Stimulated activated CD4-positive, alpha-beta T cell treated with anti-CD3 and anti-CD28 coated beads, Interleukin-12 subunit alpha, Interleukin-12 subunit beta, amount 100 ng/mL, for 48 hours (primary cell): ENCODE data around the gene SYTL2.
"Not testable (repeated sequence)": the region's sequence is repeated elsewhere in the genome, so short reads cannot be mapped to it uniquely, and the experiment has no call there.

ENCODE experiments used
- DNase-seq, 3 donors: peaks; one replicate each; pipeline ENCODE4 v3.0.0-alpha.2; 2020; ENCODE audit warnings: low read depth in 2 of 3, low spot score in 1 of 3

The SYTL2 gene, protein sequence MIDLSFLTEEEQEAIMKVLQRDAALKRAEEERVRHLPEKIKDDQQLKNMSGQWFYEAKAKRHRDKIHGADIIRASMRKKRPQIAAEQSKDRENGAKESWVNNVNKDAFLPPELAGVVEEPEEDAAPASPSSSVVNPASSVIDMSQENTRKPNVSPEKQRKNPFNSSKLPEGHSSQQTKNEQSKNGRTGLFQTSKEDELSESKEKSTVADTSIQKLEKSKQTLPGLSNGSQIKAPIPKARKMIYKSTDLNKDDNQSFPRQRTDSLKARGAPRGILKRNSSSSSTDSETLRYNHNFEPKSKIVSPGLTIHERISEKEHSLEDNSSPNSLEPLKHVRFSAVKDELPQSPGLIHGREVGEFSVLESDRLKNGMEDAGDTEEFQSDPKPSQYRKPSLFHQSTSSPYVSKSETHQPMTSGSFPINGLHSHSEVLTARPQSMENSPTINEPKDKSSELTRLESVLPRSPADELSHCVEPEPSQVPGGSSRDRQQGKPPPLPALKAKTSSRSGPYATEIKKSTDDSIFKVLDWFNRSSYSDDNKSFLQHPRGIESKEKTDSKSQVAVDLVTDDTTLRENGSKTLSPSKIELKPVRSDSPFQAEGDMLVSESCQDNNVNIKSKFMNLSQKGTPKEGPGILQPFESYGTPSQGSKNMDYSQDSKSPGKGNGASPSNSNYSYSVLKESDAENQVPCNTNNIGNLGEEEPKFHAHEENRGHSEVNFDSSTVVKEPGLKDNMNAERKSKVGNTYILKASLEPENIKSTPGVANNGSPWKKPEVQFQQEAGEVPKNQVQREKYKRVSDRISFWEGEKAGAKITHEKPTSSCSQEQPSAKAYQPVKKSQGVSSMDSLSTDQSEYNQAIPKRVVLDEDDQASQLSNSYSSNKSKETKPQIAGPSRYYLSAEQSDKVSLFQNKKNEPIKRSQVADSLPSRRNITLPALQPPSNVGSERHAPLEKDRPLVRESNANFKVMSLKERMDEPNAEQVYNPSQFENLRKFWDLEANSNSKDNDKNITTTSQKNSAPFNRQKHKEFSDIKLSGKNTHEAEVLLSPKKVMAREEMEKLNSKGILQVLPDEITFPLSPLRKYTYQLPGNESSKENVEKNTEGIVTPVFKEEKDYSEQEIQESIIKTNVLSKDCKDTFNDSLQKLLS (N-terminal part only)

DNA sequence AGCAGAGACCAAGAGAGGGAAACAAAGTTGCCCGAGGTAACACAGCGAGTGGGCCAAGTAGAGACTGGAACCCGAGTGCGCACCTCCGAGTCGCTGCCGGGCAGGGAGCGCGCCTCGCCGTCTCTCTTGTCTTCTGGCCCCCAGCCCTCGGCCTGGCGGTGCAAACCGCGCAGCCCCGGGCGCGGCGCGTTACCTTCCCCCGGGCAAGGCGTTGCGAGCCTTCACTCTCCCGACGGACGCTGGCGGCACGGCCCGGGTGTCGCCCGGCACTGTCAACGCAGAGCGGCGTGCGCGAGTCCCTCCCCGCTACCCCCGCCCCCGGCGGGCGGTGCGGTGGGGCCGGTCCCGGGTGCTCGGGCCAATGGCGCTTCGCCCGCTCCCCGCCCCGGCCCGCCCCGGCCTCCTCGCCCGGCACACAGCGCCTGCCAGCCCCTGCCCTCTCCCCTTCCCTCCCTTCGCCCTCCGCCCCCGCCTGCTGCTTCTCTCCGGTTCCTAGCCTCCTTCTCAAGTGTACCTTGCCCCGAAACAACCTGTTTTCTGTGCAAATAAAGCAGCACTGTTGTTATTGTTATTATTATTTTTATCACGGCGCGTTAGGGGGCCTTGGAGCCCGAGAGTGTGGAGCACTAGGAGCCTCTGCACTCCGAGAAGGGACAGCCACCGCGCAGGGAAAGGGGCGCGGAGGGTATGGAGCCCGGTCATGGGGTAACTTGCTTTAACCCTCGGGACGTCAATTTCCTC lies at the start of gene SYTL2:
SYTL2 (minus strand) TSS at position 271 of the 741 bp plus-strand sequence. CDS start 53,416 bp downstream, outside the sequence.
- peak; percentile 44 to 74 (median 49) for DNase-seq

DNA sequence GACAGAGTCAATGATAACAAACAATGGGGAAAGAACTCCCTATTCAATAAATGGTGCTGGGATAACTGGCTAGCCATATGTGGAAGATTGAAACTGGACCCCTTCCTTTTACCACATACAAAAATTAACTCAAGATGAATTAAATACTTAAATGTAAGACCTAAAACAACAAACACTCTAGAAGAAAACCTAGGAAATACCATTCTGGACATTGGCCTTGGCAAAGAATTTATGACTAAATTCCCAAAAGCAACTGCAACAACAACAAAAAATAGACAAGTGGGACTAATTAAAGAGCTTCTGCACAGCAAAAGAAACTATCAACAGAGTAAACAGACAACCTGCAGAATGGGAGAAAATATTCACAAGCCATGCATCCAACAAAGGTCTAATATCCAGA lies 48.6 kb upstream of the SYTL2 start:
- DNase-seq: not testable (repeated sequence)

DNA sequence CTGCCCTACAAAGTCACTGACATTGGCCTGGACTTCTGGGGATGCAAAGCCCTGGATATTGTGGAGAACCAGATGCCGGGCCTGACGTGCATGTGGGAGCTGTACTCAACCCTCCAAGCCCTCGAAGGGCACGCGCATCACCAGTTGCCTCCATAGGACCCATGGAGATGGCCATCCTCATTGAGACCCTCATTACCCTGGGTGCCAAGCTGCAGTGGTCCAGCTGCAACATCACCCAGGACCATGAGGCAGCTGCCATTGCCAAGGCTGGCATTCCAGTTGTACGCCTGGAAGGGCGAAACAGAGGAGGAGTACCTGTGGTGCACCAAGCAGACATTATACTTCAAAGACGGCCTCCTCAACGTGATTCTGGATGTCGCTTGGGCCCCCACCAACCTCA lies 46.2 kb upstream of the SYTL2 start:
- no peak for DNase-seq

DNA sequence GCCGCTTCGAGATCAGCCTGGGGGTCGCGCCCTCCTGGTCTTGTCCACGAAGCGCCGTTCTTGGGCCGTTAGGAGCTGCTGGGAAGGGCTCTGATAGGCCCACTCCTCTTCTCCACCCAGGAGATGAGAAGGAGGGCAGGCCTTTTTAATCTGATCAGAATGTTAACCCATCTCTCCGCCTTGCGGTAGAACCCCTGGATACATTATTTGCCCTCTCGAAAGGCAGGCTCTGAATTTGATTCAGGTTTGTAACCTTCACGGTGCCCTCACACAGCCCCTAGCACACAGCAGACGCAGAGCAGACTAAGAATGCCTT lies 44.4 kb upstream of the SYTL2 start, which contains the start of gene CCDC83:
CCDC83 (plus strand) TSS at position 43 of the 316 bp plus-strand sequence. CDS start 9,741 bp downstream, outside the sequence.
- no peak for DNase-seq

DNA sequence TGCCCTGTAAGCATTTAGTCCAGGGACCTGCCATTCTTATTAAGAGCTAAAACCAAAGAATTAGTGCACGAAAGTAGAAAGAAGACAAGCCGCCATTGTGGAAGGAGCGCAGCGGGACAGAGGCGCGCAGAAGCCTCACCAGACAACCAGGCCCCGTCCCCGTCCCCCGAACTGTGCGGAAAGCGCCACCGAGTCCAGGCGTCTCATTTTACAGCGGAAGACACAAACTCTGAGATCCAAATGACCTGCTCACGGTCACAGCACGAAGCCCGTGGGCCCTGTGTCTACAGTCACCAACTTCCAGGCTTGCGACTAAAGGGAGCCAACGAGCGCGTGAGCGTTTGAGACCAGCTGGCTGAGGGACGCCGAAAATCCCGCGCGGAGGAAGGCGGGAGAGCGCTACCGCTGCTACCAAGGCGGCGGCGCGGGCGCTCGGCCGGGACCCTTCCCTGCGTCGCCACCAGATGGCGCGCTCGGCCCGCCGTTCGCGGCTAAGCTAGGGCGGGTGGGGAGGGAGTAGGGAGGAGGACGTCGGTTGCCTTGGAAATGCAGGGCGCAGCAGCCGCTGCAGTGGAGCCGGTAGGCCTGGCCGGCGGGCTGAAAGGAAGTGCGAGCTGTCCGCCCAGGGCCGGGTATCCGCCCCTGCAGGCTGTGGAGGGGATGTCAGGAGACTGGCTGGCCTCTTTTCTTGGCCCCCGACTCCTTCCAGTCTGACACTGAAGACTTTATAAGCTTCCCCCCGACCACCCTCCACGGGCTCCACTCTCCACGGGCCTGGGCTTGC lies 43.8 kb upstream of the SYTL2 start:
- DNase-seq: peak; percentile 85 to 92 (median 88)

DNA sequence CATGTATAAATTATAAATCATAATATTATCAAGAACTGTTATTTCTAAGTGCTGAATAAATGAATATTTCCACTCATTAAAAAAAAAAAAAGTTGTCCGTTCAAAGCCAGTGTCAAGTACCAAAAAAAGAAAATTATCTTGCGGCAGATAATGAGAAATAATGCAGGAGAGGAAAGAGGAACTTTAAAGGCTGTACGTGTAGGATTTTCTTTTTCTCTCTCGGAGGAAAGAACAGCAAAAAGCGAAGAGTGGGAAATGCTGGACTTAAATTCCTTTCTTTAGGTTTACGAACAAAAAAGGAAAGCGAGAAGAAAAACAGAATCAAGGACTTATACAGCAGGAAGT lies 43.2 kb upstream of the SYTL2 start:
- no peak for DNase-seq

DNA sequence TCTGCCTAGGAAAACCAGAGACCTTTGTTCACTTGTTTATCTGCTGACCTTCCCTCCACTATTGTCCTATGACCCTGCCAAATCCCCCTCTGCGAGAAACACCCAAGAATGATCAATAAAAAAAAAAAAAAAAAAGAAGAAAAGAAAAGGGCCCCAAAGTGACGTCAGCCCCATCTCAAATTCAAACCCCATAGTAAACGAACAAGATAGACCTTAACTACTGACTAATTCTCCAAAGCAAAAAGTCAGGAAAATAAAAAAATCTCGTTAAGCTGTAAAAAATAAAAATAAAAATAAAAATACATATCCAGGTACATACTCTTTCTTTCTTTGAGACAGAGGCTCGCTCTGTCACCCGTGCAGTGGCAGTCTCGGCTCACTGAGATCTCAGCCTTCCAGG lies 42.6 kb upstream of the SYTL2 start:
- DNase-seq: not testable (repeated sequence)

DNA sequence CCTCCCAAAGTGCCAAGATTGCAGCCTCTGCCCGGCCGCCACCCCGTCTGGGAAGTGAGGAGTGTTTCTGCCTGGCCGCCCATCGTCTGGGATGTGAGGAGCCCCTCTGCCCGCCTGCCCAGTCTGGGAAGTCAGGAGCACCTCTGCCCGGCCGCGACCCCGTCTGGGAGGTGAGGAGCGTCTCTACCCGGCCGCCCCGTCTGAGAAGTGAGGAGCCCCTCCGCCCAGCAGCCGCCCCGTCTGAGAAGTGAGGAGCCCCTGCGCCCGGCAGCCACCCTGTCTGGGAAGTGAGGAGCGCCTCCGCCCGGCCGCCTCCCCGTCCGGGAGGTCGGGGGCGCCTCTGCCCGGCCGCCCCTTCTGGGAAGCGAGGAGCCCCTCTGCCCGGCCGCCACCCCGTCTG lies 41.8 kb upstream of the SYTL2 start:
- not testable (repeated sequence) for DNase-seq

DNA sequence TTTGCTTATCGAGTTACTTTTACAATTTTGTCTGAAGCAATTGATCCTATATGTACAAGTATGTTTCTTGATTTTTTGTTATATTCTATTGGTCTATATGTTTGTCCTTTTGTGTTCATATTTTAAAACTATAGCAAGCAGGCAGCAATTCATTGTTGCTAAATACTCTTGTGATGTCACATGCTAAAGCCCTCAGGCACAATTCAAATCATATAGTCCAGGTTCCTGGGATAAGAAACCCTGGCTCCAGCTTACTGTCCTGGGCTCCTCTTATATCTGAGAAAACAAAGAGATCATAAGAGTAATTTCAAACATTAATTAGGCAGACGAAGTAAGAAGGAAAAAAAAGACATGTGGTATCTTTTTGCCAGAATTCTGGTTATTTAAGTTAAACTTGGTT lies 37.6 kb upstream of the SYTL2 start:
- no peak for DNase-seq

DNA sequence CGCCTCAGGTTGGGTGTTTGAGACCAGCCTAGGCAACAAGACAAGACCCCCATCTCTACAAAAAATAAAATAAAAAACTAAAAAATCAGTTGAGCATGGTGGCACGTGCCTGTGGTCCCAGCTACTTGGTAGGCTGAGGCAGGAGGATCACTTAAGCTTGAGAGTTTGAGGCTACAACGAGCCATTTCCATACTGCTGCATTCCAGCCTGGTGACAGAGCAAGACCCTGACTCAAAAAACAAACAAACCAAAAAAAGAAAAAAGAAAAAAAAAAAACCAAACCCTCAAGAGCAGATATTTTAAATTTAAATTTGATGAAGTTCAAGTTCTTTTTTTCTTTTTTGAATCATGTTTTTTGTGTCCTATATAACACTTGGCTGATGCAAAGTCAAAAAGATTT lies 37.1 kb upstream of the SYTL2 start:
- no peak for DNase-seq

DNA sequence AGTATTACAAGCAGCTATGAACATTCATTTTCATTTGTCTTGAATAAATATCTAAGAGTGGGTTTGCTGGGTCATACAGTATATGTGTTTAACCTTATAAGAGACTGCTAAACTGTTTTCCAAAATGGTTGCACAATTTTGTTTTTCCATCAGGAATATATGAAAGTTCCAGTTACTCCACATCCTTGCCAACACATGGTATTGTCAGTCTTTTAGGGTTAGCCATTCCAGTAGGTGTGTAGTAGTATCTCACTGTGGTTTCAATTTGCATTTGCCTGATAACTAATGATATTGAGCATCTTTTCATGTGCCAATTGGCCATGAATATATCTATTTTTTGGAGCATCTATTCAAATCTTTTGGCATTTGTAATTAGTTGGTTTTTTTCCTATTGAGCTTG lies 36.5 kb upstream of the SYTL2 start:
- no peak for DNase-seq

DNA sequence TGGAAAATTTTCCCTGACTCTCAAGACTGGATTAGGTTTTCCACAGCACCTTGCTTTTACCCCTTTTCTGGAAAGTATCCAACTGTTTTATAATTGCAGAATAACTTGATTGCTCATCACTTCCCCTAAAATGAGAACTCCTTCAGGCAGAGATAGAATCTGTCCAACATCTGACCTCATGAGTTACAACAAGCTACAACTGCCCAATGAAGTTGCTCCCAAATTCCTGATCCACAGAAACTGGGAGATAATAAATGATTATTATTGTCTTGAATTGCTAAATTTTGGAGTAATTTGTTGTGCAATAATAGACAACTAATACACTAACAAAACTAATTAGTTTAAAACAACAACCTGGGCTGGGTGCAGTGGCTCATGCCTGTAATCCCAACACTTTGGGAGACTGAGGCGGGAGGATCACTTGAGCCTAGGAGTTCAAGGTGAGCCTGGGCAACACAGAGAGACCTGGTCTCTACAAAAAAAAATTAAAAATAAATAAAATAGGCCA lies 34.2 kb upstream of the SYTL2 start:
- DNase-seq: no peak

DNA sequence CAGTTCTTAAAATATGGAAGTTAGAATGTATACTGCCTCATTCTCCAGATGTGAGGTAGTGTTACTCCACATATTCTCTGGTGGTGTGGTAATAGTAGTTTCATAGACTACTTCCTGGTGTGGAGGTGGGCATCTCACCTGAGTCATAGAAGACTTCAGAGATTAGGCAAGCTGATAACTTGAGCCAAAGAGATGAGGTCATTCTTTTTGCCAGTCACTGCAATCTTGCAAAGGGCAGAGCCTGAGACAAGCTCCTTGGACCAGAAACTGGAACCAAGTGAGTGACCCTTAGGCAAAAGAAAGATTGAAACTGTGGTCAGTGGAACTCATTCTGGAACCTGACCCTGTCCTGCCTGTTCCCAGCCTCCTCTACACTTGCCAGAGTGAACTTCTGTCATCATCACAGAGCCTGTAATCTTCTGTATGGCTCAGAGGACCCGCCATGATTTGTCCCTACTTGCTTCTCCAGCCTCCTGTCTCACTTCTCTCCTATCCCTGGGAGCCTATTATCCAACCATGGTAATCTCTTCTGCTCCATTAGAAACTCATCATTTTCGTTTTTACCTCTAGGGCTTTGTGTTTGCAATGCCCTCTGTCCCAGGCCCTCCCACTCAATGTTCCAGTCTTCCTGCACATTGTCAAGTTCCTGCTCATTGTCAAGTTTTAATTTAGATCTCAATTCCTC lies 33.6 kb upstream of the SYTL2 start:
- no peak for DNase-seq

DNA sequence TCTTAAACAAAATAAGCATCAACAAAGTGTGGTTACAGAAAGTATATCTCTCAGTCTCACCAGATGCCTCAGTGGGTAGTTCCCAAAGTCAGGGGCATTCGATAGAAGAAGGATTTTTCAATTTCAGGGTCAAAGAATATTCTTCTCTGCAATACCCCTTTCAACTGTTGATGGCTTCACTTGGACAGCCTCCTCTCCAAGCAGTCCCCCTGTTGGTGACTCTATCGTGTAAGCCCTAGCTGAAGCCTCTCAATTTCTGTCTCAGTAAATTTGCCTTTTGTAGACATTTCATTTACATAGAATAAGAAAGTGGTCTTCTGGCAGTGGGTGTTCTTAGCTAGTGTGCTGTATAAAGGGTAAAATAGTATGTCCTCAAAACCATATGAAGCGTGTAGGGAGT lies 33.0 kb upstream of the SYTL2 start:
- DNase-seq: no peak

DNA sequence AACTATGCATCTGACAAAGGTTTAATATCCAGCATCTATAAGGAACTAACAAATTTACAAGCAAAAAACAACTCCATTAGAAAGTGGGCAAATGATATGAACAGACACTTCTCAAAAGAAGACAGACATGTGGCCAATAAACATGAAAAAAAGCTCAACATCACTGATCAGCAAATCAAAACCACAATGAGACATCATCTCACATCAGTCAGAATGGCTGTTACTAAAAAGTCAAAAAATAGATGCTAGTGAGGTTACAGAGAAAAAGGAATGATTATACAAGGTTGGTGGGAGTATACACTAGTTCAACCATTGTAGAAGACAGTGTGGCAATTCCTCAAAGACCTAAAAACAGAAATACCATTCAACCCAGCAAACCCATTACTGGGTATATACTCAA lies 30.0 kb upstream of the SYTL2 start:
- not testable (repeated sequence) for DNase-seq

DNA sequence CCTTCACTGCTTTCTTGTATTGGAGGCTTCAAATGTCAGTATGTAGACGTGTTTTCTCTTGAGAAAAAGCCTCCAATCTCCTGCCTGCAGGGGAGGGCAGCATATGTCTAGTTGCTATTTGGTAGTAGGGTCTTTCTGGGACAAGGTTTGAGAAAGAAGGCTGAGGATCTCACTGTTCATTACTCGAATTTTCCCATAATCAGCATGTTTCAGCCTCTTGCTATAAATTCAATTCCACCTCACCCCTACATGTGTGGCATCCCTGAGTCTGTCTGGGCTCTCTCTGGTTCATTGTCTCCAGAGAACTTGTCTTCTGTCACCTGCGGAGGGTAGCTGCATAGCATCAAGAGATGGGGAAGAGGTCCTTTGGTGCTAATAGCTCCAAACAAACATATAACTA lies 24.8 kb upstream of the SYTL2 start:
- no peak for DNase-seq

DNA sequence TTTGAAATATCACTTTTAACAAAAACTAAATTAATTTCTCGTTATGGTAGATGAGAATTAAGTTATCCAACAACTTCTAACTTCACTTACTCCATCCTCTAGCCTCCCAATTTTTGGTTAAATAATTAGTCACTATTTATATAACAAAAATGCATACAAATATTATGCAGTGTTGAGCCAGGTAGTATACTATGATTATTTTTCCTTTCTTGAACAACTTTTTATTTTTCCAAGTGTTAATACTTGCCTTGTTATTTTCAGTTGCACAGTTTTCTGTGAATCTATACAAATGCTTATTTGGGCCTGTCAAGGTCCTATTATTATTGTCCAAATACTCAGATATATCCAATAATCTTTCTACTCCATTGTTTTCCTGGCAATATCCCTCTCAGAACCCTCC lies 24.3 kb upstream of the SYTL2 start:
- DNase-seq: no peak

DNA sequence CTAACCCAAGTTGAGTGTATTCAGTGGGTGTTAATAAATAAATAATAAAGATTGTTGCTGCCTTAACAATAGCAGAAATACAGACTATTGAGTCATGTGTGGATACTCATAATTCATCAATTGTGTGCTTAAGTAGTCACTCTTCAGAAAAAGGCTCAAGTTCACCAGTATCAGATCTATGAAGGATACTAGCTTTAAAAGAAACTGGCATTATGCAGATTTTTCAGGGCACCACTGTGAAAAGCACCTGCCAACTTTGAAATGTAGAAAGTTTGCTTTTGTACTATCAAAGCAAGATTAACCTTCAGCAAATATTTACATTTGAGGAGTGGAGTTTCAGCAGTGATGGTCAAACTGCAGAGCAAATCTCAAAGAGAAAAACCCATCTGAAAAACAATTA lies 20.1 kb upstream of the SYTL2 start:
- no peak for DNase-seq

DNA sequence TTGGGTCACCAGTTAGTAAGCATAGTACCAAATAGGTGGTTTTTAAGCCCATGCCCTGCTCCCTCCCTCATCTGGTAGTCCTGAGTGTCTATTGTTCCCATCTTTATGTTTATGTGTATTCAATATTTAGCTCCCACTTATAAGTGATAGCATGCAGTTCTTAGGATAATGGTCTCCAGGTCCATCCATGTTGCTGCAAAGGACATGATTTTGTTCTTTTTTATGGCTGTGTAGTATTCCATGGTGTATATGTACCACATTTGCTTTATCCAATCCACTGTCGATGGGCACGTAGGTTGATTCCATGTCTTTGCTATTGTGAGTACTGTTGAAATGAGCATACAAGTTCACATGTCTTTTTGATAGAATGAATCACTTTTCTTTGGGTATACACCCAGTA lies 18.2 kb upstream of the SYTL2 start:
- no peak for DNase-seq

DNA sequence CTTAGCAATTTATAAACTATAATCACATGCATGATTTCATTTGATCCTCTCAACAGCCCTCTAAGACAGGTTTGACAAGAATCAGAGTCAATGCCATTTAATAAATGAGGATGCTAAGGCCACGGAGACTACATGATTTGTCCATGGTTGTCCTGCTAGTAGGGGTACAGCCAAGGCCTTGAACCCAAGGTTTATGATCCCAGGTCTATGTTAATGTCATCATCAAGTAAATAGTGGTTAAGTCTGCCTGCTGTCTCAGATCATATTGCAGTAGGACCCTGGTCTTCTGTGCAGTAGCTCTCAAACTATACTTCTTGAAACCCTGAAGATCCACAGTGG lies 17.7 kb upstream of the SYTL2 start:
- DNase-seq: no peak
